HCT116 (cell line): ENCODE results near the gene FAM53A. TPM values are rescaled to one million over a fixed set of nuclear protein-coding genes. Genes with fewer than 3 reads are reported as not detected.

Experiments
- ATAC-seq: fragments of 200-7000 bp; cut with Tn5 transposase; 2 replicates; pipeline ENCODE4 v1.9.1; 2020; ENCODE audit warnings: mild to moderate bottlenecking, moderate library complexity
- BruUV-seq: library from RNA; stranded (reverse); fragments of 400-500 nt; replicated peaks from 2 replicates; lab custom pipeline; 2021; lab: Mats Ljungman, UMichigan
- CTCF ChIA-PET: fragments of 300-600 bp; sonication (Branson Sonifier 250); formaldehyde crosslinking; loops from one replicate; lab custom pipeline; 2021; ENCODE audit warnings: antibody characterized with exemption; lab: Charles Lee
- POLR2A ChIA-PET: fragments of 300-600, 350-600 bp; sonication (Branson Sonifier 250); formaldehyde crosslinking; loops from one replicate; lab custom pipeline; 2021; ENCODE audit warnings: antibody characterized with exemption; lab: Charles Lee
- RAD21 ChIA-PET, 2 experiments: fragments of 300-600 bp; sonication (Branson Sonifier 250); formaldehyde crosslinking; loops; one replicate each; lab custom pipeline; 2023; ENCODE audit warnings: low total read pairs in 2 of 2; ENCODE audit not compliant: uncharacterized antibody in 2 of 2, unreplicated experiment in 2 of 2, low non-redundant PET in 1 of 2; lab: Charles Lee
- DNase-seq: peaks from one replicate; pipeline ENCODE4 v3.0.0-alpha.2; 2010; ENCODE audit warnings: low read depth, low spot score
- H2AFZ ChIP-seq: fragments of 200-600 bp; shearing (Covaris generic), sonication (generic); 2 replicates; pipeline ENCODE4 v1.6.1; 2017; ENCODE audit warnings: low read depth, mixed run types, mixed read lengths, antibody characterized with exemption, low read length; ENCODE audit not compliant: poor library complexity, severe bottlenecking
- H3K27ac ChIP-seq: 2 replicates; pipeline ENCODE4 v1.5.1; 2012; ENCODE audit warnings: low read depth, low read length
- H3K27me3 ChIP-seq: fragments of 200-600 bp; sonication (generic); 2 replicates; pipeline ENCODE4 v1.6.1; 2016; ENCODE audit warnings: mixed run types, low read length, mixed read lengths; ENCODE audit not compliant: insufficient read depth
- H3K36me3 ChIP-seq, 2 experiments: fragments of 200-500 bp in 1 of 2; fragments of 200-600 bp in 1 of 2; sonication (Bioruptor generic) in 1 of 2; sonication (generic) in 1 of 2; 2 replicates each; pipeline versions ENCODE4 v1.5.1 to v1.6.1; 2014 to 2016; ENCODE audit warnings: low read length in 2 of 2, inconsistent platforms in 1 of 2, mixed read lengths in 1 of 2, mixed run types in 1 of 2; ENCODE audit not compliant: insufficient read depth in 2 of 2, control insufficient read depth in 1 of 2
- H3K4me1 ChIP-seq, 2 experiments: fragments of 200-600 bp in 1 of 2; sonication (generic) in 1 of 2; 2 replicates each; pipeline versions ENCODE4 v1.5.1 to v1.6.1; 2012 to 2017; ENCODE audit warnings: low read length in 2 of 2, inconsistent platforms in 1 of 2, mild to moderate bottlenecking in 1 of 2, mixed read lengths in 1 of 2, mixed run types in 1 of 2, moderate library complexity in 1 of 2; ENCODE audit not compliant: insufficient read depth in 2 of 2, control insufficient read depth in 1 of 2
- H3K4me2 ChIP-seq: fragments of 200-600 bp; sonication (generic); 2 replicates; pipeline ENCODE4 v1.6.1; 2017; ENCODE audit warnings: mixed run types, low read length, mixed read lengths
- H3K4me3 ChIP-seq, 2 experiments: fragments of 200-600 bp in 1 of 2; sonication (generic) in 1 of 2; replicated peaks in 1 of 2; 2 replicates each; pipeline ENCODE4 v1.5.1; 2011 to 2016; ENCODE audit warnings: low read length in 2 of 2, control low read depth in 1 of 2, low read depth in 1 of 2, mild to moderate bottlenecking in 1 of 2, mixed read lengths in 1 of 2, mixed run types in 1 of 2
- H3K79me2 ChIP-seq: fragments of 200-600 bp; sonication (generic); 2 replicates; pipeline ENCODE4 v1.6.1; 2017; ENCODE audit warnings: mild to moderate bottlenecking, mixed run types, low read length, moderate library complexity, mixed read lengths; ENCODE audit not compliant: insufficient read depth
- H3K9ac ChIP-seq: fragments of 200-600 bp; sonication (generic); 2 replicates; pipeline ENCODE4 v1.6.1; 2016; ENCODE audit warnings: low read length, mixed read lengths
- H3K9me2 ChIP-seq: fragments of 200-600 bp; sonication (generic), shearing (Covaris generic); 2 replicates; pipeline ENCODE4 v1.6.1; 2017; ENCODE audit warnings: mixed run types, mild to moderate bottlenecking, moderate library complexity; ENCODE audit not compliant: insufficient read depth
- H3K9me3 ChIP-seq, 2 experiments: fragments of 200-500 bp in 1 of 2; fragments of 200-600 bp in 1 of 2; sonication (Bioruptor generic) in 1 of 2; sonication (generic) in 1 of 2; 2 replicates each; pipeline ENCODE4 v1.6.1; 2014 to 2017; ENCODE audit warnings: low read length in 2 of 2, mixed read lengths in 2 of 2, inconsistent platforms in 1 of 2, low read depth in 1 of 2, mild to moderate bottlenecking in 1 of 2, mixed run types in 1 of 2, moderate library complexity in 1 of 2; ENCODE audit not compliant: control insufficient read depth in 1 of 2, insufficient read depth in 1 of 2
- H4K20me1 ChIP-seq: fragments of 200-600 bp; sonication (generic), shearing (Covaris generic); 2 replicates; pipeline ENCODE4 v1.6.1; 2017; ENCODE audit warnings: mixed run types, mild to moderate bottlenecking, moderate library complexity; ENCODE audit not compliant: insufficient read depth
- CBX3 ChIP-seq: IDR thresholded peaks from 2 replicates; pipeline ENCODE4 v1.6.1; 2012; ENCODE audit warnings: low read depth
- CEBPB ChIP-seq: IDR thresholded peaks from 2 replicates; pipeline ENCODE4 v1.6.1; 2012; ENCODE audit warnings: low read depth
- EGR1 ChIP-seq: IDR thresholded peaks from 2 replicates; pipeline ENCODE4 v1.6.1; 2012; ENCODE audit warnings: low read depth
- ELF1 ChIP-seq: IDR thresholded peaks from 2 replicates; pipeline ENCODE4 v1.6.1; 2012; ENCODE audit warnings: low read depth, borderline replicate concordance
- EZH2phosphoT487 ChIP-seq: fragments of 200-600 bp; IDR thresholded peaks from 2 replicates; pipeline ENCODE4 v1.6.1; 2018; ENCODE audit warnings: antibody characterized with exemption, borderline replicate concordance
- FOSL1 ChIP-seq: IDR thresholded peaks from 2 replicates; pipeline ENCODE4 v1.6.1; 2012; ENCODE audit warnings: low read depth
- JUND ChIP-seq: IDR thresholded peaks from 2 replicates; pipeline ENCODE4 v1.6.1; 2012
- POLR2A ChIP-seq: IDR thresholded peaks from 2 replicates; pipeline ENCODE4 v1.7.0; 2011; ENCODE audit warnings: borderline replicate concordance; ENCODE audit not compliant: insufficient read depth, insufficient read length; ENCODE audit errors: extremely low read depth
- POLR2AphosphoS5 ChIP-seq: IDR thresholded peaks from 2 replicates; pipeline ENCODE4 v1.6.1; 2011; ENCODE audit warnings: mild to moderate bottlenecking, low read depth, low read length, moderate library complexity
- RAD21 ChIP-seq: IDR thresholded peaks from 2 replicates; pipeline ENCODE4 v1.6.1; 2012; ENCODE audit warnings: low read depth, mild to moderate bottlenecking
- SP1 ChIP-seq: IDR thresholded peaks from 2 replicates; pipeline ENCODE4 v1.6.1; 2012; ENCODE audit warnings: low read depth
- TCF7L2 ChIP-seq: IDR thresholded peaks from 2 replicates; pipeline ENCODE4 v1.7.0; 2011; ENCODE audit warnings: borderline replicate concordance, inconsistent platforms; ENCODE audit not compliant: insufficient read depth, insufficient read length; ENCODE audit errors: extremely low read depth
- ZNF274 ChIP-seq: fragments of 200-500 bp; sonication (Bioruptor generic); IDR thresholded peaks from 2 replicates; pipeline ENCODE4 v1.6.1; 2014; ENCODE audit warnings: mild to moderate bottlenecking, low read depth, low read length, inconsistent platforms
- intact Hi-C: fragments of 100-400 bp; cut with micrococcal nuclease; formaldehyde crosslinking; loops from 2 replicates; pipeline ENCODE4 v1.10.0; 2022
- total RNA-seq: library from RNA; stranded (reverse); gene quantifications from one replicate; pipeline ENCODE4 v1.2.1, GENCODE V29; 2021; ENCODE audit not compliant: unreplicated experiment
- TF ChIP-seq, protein P1 (sequence below), 3 experiments: fragments of 200-600 bp in 1 of 3; sonication (generic) in 1 of 3; IDR thresholded peaks in 2 of 3; conservative IDR thresholded peaks in 1 of 3; 2 replicates each; pipeline ENCODE4 v1.5.1; 2012 to 2017; ENCODE audit warnings: low read depth in 2 of 3, low read length in 2 of 3, antibody characterized with exemption in 1 of 3, borderline replicate concordance in 1 of 3, control low read depth in 1 of 3, mild to moderate bottlenecking in 1 of 3, mixed read lengths in 1 of 3, mixed run types in 1 of 3, moderate library complexity in 1 of 3; ENCODE audit not compliant: insufficient read depth in 1 of 3
- TF ChIP-seq, protein P2 (sequence below): IDR thresholded peaks from 2 replicates; pipeline ENCODE4 v1.6.1; 2011; ENCODE audit warnings: mild to moderate bottlenecking, low read length, moderate library complexity; ENCODE audit not compliant: insufficient replicate concordance; ENCODE audit errors: extremely low read depth

FAM53A gene
- total RNA-seq, 1 experiment from 2014 or later: 1.1 TPM

DNA sequence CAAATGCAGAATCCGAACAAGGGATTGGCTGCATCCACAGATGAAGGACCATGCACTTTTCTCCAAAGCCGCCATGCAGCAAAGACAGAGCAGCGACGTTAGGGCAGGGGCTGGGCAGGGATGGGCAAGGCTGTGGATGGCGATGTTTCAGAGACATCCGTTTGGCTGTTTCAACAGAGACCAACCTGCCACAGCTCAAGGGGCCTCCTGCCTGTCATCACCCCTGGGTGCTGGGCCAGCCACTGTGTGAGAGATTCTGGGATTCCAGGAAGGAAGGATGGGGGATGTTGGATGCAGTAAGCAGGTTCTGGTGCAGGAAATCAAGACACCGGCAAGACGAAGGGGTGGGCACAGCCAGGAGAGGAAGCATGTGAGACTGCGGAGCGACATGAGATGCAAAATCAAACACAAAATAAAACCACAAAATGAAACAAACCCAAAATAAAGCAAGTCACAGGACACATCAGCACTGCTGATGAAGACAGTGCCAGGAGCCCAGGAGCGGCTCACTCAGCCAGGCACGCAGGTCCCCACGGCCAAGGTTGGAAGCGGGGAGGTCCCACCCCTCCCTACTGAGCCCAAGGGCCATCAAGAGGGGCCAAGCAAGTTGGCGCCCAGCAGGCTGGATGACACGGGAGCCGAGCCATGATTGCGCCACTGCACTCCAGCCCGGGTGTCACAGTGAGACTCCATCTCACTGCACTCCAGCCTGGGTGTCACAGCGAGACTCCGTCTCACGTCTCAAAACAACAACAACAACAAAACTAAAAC, 68.1 kb downstream of the FAM53A start:
- no peaks in the 10 kb centered on the region for H3K9me2 ChIP-seq
- DNase-seq: no peak
- no peak for ATAC-seq
- BruUV-seq: no TSS peak
- intact Hi-C loops: no loop called here
- no peak overlapping the region for H3K4me3 ChIP-seq
- no peak overlapping the region for H3K4me2 ChIP-seq
- ChIA-PET RAD21 (no interaction called here), POLR2A (no interaction called here), CTCF (no interaction called here)
- no peaks in the 10 kb centered on the region for H3K9me3 ChIP-seq
- H3K4me1 ChIP-seq: peaks cover 0 to 13% of the 10 kb centered on the region in 2 experiments; a peak in 2 of 4 replicates
- H3K9ac ChIP-seq: no peak overlapping the region
- no peaks in the 10 kb centered on the region for H3K27me3 ChIP-seq
- TF ChIP-seq JUND (no peak), ELF1 (no peak), EGR1 (no peak)
- H3K27ac ChIP-seq: no peak overlapping the region
- H4K20me1 ChIP-seq: no peaks in the 10 kb centered on the region
- no peak overlapping the region for H2AFZ ChIP-seq
- H3K79me2 ChIP-seq: no peaks in the 10 kb centered on the region
- no peaks in the 10 kb centered on the region for H3K36me3 ChIP-seq

DNA sequence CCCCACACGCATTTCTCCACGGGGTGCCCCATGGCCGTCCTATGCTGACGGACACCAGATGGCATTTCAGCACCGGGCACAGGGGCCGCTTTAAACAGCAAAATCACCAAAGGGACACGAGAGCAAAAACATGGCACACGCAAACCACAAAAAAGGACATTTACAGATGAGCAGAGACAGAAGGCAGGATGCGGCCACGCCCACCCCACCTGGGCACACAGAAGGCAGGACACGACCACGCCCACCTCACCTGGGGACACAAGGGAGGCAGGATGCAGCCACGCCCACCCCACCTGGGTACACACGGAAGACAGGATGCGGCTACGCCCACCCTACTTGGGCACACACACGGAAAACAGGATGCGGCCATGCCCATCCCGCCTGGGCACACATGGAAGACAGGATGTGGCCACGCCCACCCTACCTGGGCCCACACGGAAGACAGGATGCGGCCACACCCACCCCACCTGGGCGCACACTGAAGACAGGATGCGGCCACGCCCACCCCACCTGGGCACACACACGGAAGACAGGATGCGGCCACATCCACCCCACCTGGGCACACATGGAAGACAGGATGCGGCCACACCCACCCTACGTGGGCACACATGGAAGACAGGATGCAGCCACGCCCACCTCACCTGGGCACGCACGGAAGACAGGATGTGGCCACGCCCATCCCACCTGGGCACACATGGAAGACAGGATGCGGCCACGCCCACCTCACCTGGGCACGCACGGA, 69.1 kb downstream of the FAM53A start:
- DNase-seq (no peak), ATAC-seq (peak; percentile 40)
- no peak overlapping the region for H3K9ac ChIP-seq
- no peaks in the 10 kb centered on the region for H3K9me2 ChIP-seq
- peaks cover 0 to 13% of the 10 kb centered on the region in 2 experiments; a peak in 2 of 4 replicates for H3K4me1 ChIP-seq
- no peaks in the 10 kb centered on the region for H4K20me1 ChIP-seq
- H3K9me3 ChIP-seq: no peaks in the 10 kb centered on the region
- H3K79me2 ChIP-seq: no peaks in the 10 kb centered on the region
- no peak overlapping the region for H2AFZ ChIP-seq
- intact Hi-C loops: no loop called here
- ChIA-PET POLR2A (no interaction called here), RAD21 (no interaction called here), CTCF (no interaction called here)
- no peak overlapping the region for H3K27ac ChIP-seq
- H3K4me2 ChIP-seq: 0 out of 2 replicates have a peak overlapping the region, but pooled peaks have one; percentile 17
- H3K36me3 ChIP-seq: no peaks in the 10 kb centered on the region
- H3K4me3 ChIP-seq: no peak overlapping the region
- BruUV-seq: no TSS peak
- H3K27me3 ChIP-seq: no peaks in the 10 kb centered on the region
- no peak for TF ChIP-seq FOSL1
- TF ChIP-seq, protein P1, sequence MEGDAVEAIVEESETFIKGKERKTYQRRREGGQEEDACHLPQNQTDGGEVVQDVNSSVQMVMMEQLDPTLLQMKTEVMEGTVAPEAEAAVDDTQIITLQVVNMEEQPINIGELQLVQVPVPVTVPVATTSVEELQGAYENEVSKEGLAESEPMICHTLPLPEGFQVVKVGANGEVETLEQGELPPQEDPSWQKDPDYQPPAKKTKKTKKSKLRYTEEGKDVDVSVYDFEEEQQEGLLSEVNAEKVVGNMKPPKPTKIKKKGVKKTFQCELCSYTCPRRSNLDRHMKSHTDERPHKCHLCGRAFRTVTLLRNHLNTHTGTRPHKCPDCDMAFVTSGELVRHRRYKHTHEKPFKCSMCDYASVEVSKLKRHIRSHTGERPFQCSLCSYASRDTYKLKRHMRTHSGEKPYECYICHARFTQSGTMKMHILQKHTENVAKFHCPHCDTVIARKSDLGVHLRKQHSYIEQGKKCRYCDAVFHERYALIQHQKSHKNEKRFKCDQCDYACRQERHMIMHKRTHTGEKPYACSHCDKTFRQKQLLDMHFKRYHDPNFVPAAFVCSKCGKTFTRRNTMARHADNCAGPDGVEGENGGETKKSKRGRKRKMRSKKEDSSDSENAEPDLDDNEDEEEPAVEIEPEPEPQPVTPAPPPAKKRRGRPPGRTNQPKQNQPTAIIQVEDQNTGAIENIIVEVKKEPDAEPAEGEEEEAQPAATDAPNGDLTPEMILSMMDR (IDR thresholded peaks at IDR 0.05 in 2 of 3, conservative IDR thresholded peaks at IDR 0.05 in 1 of 3; ENCODE audit: borderline replicate concordance in 1 of 3, insufficient read depth in 1 of 3, low read depth in 2 of 3, low read length in 2 of 3): no peak
- TF ChIP-seq, protein P2, sequence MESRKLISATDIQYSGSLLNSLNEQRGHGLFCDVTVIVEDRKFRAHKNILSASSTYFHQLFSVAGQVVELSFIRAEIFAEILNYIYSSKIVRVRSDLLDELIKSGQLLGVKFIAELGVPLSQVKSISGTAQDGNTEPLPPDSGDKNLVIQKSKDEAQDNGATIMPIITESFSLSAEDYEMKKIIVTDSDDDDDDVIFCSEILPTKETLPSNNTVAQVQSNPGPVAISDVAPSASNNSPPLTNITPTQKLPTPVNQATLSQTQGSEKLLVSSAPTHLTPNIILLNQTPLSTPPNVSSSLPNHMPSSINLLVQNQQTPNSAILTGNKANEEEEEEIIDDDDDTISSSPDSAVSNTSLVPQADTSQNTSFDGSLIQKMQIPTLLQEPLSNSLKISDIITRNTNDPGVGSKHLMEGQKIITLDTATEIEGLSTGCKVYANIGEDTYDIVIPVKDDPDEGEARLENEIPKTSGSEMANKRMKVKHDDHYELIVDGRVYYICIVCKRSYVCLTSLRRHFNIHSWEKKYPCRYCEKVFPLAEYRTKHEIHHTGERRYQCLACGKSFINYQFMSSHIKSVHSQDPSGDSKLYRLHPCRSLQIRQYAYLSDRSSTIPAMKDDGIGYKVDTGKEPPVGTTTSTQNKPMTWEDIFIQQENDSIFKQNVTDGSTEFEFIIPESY: no peak
- TF ChIP-seq TCF7L2: no peak
- no peak for TF ChIP-seq ELF1
- no peak for TF ChIP-seq RAD21
- no peak for TF ChIP-seq POLR2A
- no peak for TF ChIP-seq CBX3
- no peak for TF ChIP-seq SP1
- no peak for TF ChIP-seq POLR2AphosphoS5
- TF ChIP-seq ZNF274: no peak
- no peak for TF ChIP-seq EZH2phosphoT487
- no peak for TF ChIP-seq CEBPB
